Lung (tissue), 12 donors: Measurements from ENCODE around the gene TRAPPC14. TPM values are rescaled to one million over a fixed set of nuclear protein-coding genes. Genes with fewer than 3 reads are reported as not detected.
A peak's percentile ranks its signal among the peaks of the same experiment; 100 is the strongest.

ENCODE experiments used
- ATAC-seq: fragments of 200-7000 bp; cut with Tn5 transposase; one replicate; pipeline ENCODE4 v1.9.1; 2020; ENCODE audit warnings: moderate number of reproducible peaks; ENCODE audit not compliant: insufficient read depth, low FRiP score
- DNase-seq, 3 donors: peaks; one replicate each; pipeline ENCODE4 v3.0.0-alpha.2; 2013 to 2017
- H3K27ac ChIP-seq, 2 donors: one replicate each; pipeline ENCODE4 v1.5.1; 2013; ENCODE audit warnings: mild to moderate bottlenecking in 2 of 2, moderate library complexity in 2 of 2, control low read depth in 1 of 2, inconsistent platforms in 1 of 2, low read depth in 1 of 2, low read length in 1 of 2
- H3K27me3 ChIP-seq, 3 donors: one replicate each; pipeline ENCODE4 v1.5.1; 2013; ENCODE audit warnings: low read length in 2 of 3; ENCODE audit not compliant: control insufficient read depth in 3 of 3, insufficient read depth in 3 of 3
- H3K36me3 ChIP-seq, 4 donors: one replicate each; pipeline ENCODE4 v1.5.1; 2013; ENCODE audit warnings: low read length in 4 of 4, mild to moderate bottlenecking in 1 of 4, moderate library complexity in 1 of 4; ENCODE audit not compliant: control insufficient read depth in 4 of 4, insufficient read depth in 4 of 4
- H3K4me1 ChIP-seq, 5 donors: one replicate each; pipeline ENCODE4 v1.5.1; 2013; ENCODE audit warnings: low read length in 5 of 5, mild to moderate bottlenecking in 2 of 5, moderate library complexity in 1 of 5; ENCODE audit not compliant: control insufficient read depth in 5 of 5, insufficient read depth in 5 of 5
- H3K4me3 ChIP-seq: one replicate; pipeline ENCODE4 v1.5.1; 2013; ENCODE audit warnings: mild to moderate bottlenecking, control low read depth, moderate library complexity
- H3K9ac ChIP-seq, 2 donors: one replicate each; pipeline ENCODE4 v1.5.1; 2013; ENCODE audit warnings: low read length in 2 of 2, control low read depth in 1 of 2; ENCODE audit not compliant: insufficient read depth in 1 of 2
- H3K9me3 ChIP-seq, 4 donors: one replicate each; pipeline ENCODE4 v1.5.1; 2013; ENCODE audit warnings: low read length in 3 of 4, mild to moderate bottlenecking in 1 of 4, moderate library complexity in 1 of 4; ENCODE audit not compliant: control insufficient read depth in 4 of 4, insufficient read depth in 3 of 4
- CTCF ChIP-seq: IDR thresholded peaks from 2 replicates; pipeline ENCODE4 v1.5.1; 2012; ENCODE audit warnings: mild to moderate bottlenecking; ENCODE audit errors: control extremely low read depth, extremely low read depth
- WGBS, 2 donors: extraction: QIAGEN DNeasy Blood & Tissue Kit; methylation state at CpG; one replicate each; pipeline ENCODE4 v1.1.7; 2013; 5-methylcytosine and 5-hydroxymethylcytosine counted together
- polyA plus RNA-seq, 2 donors: library from polyadenylated mRNA; stranded (reverse); fragments of 200-250 nt; gene quantifications; one replicate each; pipeline ENCODE4 v1.2.1, GENCODE V29; 2013
- total RNA-seq, 2 donors: library from RNA; depleted of rRNA in 1 of 2; stranded (reverse); fragments of >200 nt in 1 of 2; gene quantifications; one replicate each; pipeline ENCODE4 v1.2.1, GENCODE V29; 2014 to 2021
- donor health status: control.
- donor health status: control.
- donor health status: Bipolar disorder and iron deficiency.
- donor health status: healthy.
- donor health status: DM: yes; HTN: yes; CAD: no.

The TRAPPC14 gene
- total and polyA plus RNA-seq, 4 donors, result 9.8 to 27.9 (median 19.5) TPM

DNA sequence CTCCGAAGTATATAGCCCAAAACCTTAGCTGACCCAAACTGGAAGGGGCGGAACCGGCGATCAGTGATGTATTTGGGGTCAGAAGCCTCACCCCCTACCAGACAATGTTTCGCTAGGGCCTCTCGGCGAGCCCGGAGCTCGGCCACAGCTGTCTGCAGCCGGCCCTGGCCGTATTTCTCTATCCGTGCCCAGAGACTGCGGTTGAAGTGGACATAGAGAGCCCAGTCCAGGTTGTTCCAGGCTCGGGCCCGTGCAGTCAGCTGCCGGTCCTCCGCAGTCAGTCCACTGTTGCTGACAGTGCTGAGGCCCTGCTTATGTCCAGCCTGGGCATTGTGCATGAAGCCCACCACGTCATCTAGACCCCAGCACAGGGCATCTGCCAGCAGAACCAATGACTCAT lies 1.5 kb upstream of the TRAPPC14 start:
- H3K9me3 ChIP-seq, result no peaks in the 10 kb centered on the region
- no peak for DNase-seq
- no peak overlapping the region for H3K4me3 ChIP-seq
- ATAC-seq, result no peak
- WGBS, 2 donors, result 95% methylated on average over 18 of the region's 18 CpGs
- no peaks in the 10 kb centered on the region for H3K27me3 ChIP-seq
- H3K4me1 ChIP-seq, result peaks cover 0 to 12% (median 4%) of the 10 kb centered on the region in 5 donors
- peaks cover 8 to 18% (median 12%) of the 10 kb centered on the region in 4 donors for H3K36me3 ChIP-seq
- no peak overlapping the region for H3K9ac ChIP-seq
- no peak for TF ChIP-seq CTCF
- H3K27ac ChIP-seq, result no peak overlapping the region

GRCh38 chr7:100159099-100159623 lies 638 bp upstream of the TRAPPC14 start:
- Histone ChIP-seq H3K9me3 (no peaks in the 10 kb centered on the region), H3K27ac (peak overlapping the region in 1 of 2 donors; percentile 84), H3K9ac (peak overlapping the region in 1 of 2 donors; percentile 34), H3K27me3 (no peaks in the 10 kb centered on the region), H3K36me3 (peaks cover 8 to 22% (median 14%) of the 10 kb centered on the region in 4 donors), H3K4me3 (no peak overlapping the region), H3K4me1 (peaks cover 0 to 12% (median 4%) of the 10 kb centered on the region in 5 donors)
- no peak for TF ChIP-seq CTCF
- ATAC-seq, result no peak
- DNase-seq, result no peak
- WGBS, 2 donors, result 57 to 59% methylated on average over 7 of the region's 7 CpGs

- DNase-seq, result no peak
- H3K27me3 ChIP-seq, result no peaks in the 10 kb centered on the region
- H3K36me3 ChIP-seq, result peaks cover 8 to 32% (median 19%) of the 10 kb centered on the region in 4 donors
- no peaks in the 10 kb centered on the region for H3K9me3 ChIP-seq
- peak overlapping the region; percentile 71 to 84 for H3K27ac ChIP-seq
- H3K4me1 ChIP-seq, result peaks cover 0 to 12% (median 4%) of the 10 kb centered on the region in 5 donors
- TF ChIP-seq CTCF, result no peak
- peak; percentile 45 for ATAC-seq
- peak overlapping the region in 1 of 2 donors; percentile 12 for H3K9ac ChIP-seq
- 23 to 38% methylated on average over 25 to 32 of the region's 32 CpGs for WGBS, 2 donors
- peak overlapping the region; percentile 77 for H3K4me3 ChIP-seq
Measured at GRCh38 chr7:100157334-100158228, 942 bp downstream of the TRAPPC14 start.
